GM12892 (cell line): Measurements from ENCODE around the gene BMP2K.

Source experiments
- POLR2A ChIP-seq: IDR thresholded peaks from 2 replicates; pipeline ENCODE4 v1.6.1; 2011; ENCODE audit warnings: low read depth, low read length, control low read depth
- POLR2AphosphoS5 ChIP-seq: IDR thresholded peaks from 2 replicates; pipeline ENCODE4 v1.6.1; 2011; ENCODE audit warnings: low read depth, low read length, control low read depth
- TAF1 ChIP-seq: IDR thresholded peaks from 2 replicates; pipeline ENCODE4 v1.6.1; 2011; ENCODE audit warnings: low read depth, mild to moderate bottlenecking, control low read depth, low read length, borderline replicate concordance

- no peak for TF ChIP-seq POLR2A
- no peak for TF ChIP-seq TAF1
- no peak for TF ChIP-seq POLR2AphosphoS5
Observed at GRCh38 chr4:78770091-78770642, 6.0 kb upstream of the BMP2K start.
